NCI-H774 (cell line): ENCODE data around the gene GDE1.
"Not testable (repeated sequence)": the region's sequence is repeated elsewhere in the genome, so short reads cannot be mapped to it uniquely, and the experiment has no call there.

Experiments used
- DNase-seq: peaks from one replicate; lab custom pipeline; 2025; lab: John Stamatoyannopoulos, UW

Gene GDE1, protein sequence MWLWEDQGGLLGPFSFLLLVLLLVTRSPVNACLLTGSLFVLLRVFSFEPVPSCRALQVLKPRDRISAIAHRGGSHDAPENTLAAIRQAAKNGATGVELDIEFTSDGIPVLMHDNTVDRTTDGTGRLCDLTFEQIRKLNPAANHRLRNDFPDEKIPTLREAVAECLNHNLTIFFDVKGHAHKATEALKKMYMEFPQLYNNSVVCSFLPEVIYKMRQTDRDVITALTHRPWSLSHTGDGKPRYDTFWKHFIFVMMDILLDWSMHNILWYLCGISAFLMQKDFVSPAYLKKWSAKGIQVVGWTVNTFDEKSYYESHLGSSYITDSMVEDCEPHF

DNA sequence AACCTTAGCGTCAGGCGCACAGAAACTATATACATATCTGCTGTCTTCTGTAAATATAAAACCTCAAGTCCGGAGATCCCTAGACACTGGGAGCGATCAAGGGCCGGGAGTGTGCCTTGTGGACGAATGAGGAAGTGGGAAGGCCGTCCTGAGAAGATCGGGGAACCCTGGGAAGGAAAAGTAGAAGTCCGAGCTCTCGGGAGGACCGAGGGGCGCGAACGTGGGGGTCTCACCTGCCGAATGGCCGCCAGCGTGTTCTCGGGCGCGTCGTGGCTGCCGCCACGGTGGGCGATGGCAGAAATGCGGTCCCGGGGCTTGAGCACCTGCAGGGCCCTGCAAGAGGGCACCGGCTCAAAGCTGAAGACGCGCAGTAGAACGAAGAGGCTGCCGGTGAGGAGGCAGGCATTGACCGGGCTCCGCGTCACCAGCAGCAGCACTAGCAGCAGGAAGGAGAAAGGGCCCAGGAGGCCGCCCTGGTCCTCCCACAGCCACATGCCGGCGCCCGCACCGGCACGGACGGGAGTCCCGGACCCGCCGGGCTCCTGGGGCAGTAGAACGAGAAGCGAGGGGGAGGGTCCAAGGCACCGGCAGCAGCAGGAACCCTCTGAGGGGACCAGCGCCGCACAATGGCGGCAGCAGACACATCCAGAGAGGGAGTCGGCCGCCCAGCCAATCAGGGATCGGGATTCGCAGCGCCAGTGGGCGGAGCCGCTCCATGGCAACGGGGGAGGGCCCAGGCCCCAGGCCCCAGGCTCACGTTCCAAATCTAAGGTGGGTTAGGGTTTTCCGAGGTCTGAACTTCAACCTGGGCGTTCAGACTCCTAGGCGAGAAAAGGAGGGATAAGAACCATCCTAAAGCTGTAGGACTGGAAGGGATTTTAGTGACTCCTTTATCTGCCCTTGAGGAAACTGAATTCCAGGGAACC lies at the start of gene GDE1:
Gene GDE1 (minus strand): TSS at position 628 of the 926 bp plus-strand sequence. CDS start 134 bp downstream, at position 494.
- DNase-seq, result peak; percentile 89

DNA sequence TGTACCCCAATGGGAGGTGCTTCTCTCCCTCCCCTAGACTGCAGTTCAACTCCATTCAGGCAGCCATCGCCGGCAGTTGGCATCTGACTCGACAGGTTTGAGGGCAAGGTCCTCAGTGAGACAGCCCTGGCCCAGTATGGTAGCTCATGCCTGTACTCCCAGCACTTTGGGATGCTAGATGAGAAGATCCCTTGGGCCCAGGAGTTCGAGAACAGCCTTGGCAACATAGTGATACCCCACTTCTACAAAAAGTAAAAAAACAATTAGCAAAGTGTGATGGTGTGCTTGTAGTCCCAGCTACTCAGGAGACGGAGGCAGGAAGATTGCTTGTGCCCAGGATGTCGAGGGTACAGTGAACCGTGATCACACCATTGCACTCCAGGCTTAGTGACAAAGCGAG lies 45.7 kb upstream of the GDE1 start:
- DNase-seq, result no peak

DNA sequence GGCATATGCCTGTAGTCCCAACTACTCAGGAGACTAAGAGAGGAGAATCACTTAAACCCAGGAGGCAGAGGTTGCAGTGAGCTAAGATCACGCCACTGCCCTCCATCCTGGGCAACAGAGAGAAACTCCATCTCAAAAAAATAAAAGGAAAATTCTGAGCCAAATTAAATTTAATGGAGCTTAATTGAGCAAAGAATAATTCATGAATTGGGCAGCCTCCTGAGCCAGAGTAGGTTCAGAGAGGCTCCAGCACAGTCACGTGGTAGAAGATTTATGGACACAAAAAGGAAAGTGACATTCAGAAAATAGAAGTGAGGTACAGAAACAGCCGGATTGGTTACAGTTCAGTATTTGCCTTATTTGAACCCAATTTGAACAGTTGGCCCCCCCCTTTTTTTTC lies 44.5 kb upstream of the GDE1 start:
- no peak for DNase-seq

DNA sequence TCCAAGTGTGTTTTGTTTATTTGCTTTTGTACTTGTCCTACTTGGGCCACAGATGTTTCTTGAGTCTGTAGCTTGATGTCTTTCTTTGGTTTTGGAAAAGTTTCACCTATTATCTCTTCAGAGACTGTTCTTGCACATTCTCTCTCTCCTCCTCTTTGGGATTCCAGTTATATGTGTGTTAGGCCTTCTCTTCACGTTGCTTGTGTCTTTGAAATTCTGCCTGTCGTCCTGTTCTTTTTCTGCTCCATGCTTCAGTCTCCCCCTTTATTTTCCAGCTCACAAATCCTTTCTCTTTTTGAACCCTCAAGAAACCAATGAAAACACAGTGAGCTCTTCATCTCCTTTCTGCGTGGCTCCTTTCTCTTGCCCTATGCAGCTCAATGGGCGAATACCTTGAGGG lies 41.5 kb upstream of the GDE1 start:
- DNase-seq, result no peak

- DNase-seq, result no peak
Observed at GRCh38 chr16:19560078-19560477, 38.2 kb upstream of the GDE1 start.

- peak; percentile 24 for DNase-seq
Observed at GRCh38 chr16:19559242-19559910, 37.5 kb upstream of the GDE1 start.

DNA sequence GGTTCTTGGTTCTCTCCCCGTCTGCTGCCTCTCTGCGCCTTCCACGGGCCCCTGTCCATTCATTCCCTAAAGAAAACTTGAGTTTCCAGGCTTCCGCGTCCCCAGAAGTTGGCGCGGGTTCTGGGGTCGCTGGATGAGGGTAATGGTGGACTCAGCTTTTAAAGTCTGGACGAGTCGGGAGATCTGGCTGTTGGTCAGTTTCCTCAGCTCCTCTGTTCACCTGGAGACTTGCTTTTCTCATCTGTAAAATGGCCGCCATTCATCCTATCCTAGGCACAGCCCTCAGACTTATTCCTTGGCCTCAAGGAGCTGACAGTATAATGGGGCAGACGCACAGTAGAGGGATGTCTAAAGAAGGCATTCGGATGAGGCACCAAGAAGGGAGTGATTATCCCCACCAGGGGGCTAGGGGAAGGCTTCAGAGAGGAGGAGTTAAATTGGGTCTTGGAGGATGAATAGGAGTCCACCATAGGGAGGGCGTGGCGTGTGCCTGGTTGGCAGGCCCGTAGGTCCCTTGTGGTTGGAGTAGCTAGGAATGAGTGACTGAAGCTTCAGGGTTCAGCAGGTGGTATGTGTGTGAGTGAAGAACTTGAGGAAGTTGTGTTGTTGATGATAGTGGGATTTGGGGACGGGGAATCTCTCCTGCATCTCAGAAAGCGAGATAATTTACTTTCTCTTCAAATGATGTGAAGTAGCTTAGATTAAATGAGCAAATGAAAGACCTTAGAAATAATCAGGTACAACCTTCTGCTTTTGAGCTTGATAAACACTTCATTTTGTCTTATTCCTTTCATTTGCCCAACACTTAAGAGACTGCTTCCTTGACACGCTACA lies 34.3 kb upstream of the GDE1 start:
- no peak for DNase-seq

GRCh38 chr16:19555186-19555937 lies 33.5 kb upstream of the GDE1 start, which contains the start of gene VPS35L:
Gene VPS35L (plus strand): TSS chr16:19555703. CDS start chr16:19555730, 27 bp downstream.
- DNase-seq, result peak; percentile 95

GRCh38 chr16:19549673-19550072 lies 27.8 kb upstream of the GDE1 start:
- no peak for DNase-seq

DNA sequence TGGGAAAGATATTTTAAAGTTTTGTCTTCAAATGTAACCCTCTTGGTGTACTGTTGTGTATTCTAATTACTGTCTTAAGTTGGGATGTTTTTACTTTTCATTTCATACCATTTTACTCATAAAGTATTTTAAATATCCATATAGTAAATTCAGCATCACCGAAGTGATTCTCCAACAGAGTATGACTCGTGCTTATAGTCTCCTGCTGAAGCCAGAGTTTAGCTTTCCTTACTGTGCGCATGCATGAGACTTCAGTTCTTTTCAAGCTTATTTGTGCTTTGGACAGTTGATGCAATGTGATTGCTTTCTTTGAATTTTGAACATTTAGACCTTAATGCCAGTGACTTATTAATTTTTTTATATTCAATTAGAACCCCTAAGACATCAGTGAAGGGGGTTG lies 26.2 kb upstream of the GDE1 start:
- no peak for DNase-seq

GRCh38 chr16:19543278-19543996 lies 21.5 kb upstream of the GDE1 start:
- DNase-seq, result not testable (repeated sequence)

- peak; percentile 81 for DNase-seq
Observed at GRCh38 chr16:19542138-19542821, 20.4 kb upstream of the GDE1 start.

DNA sequence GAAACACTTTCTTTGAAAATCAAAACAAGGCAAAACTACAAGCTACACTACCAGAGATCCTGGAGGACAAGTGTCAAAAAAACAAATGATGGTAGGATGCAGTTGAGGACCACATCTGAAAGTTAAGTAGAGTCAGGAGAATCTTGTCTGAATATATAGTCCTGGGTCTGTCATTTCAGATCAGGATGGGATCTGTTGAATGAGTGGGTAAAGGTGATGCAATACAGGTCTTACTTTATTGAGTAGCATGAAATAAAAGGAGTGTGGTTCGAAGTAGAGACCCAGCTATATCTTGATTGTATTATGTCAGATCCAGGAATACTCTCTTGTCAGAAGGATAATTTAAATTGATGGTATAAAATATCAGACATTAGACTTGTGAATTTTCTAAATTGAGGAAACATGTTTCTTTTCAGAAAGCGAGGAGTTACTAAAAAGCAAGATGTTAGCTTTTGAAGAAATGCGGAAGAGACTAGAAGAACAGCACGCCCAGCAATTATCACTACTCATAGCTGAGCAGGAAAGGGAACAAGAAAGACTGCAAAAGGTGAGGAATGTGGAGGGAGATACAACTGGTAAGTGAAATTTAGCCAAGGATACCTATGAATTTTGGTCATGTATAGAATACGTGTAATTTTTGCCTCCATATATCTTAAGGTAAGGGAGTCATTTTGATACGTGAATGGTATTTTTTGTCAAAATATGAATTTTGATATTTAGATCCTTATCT lies 18.5 kb upstream of the GDE1 start:
- DNase-seq, result no peak

GRCh38 chr16:19532601-19533000 lies 10.7 kb upstream of the GDE1 start:
- DNase-seq, result no peak

DNA sequence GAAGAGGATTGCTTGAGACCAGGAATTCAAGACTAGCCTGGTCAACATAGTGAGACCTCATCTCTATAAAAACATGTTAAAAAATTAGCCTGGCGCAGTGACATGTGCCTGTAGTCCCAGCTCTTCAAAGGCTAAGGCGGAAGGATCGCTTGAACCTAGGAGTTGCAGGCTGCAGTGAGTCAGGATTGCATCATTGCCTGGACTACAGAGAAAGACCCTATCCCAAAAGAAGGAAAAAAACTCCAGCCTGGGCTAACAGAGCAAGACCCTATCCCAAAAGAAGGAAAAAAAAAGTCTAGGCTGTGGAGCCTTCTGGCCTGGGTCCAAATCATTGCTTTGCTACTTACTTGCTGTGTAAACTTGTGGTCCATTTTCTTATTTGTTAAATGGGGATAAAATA lies 6.8 kb upstream of the GDE1 start:
- no peak for DNase-seq

- DNase-seq, result no peak
Observed at GRCh38 chr16:19527161-19527560, 5.3 kb upstream of the GDE1 start.

GRCh38 chr16:19525385-19525723 lies 3.5 kb upstream of the GDE1 start:
- no peak for DNase-seq

GRCh38 chr16:19524616-19525384 lies 2.9 kb upstream of the GDE1 start:
- no peak for DNase-seq
